Mononuclear cell (primary cell): Measurements from ENCODE around the gene NPAS3. TPM values are rescaled to one million over a fixed set of nuclear protein-coding genes. Genes with fewer than 3 reads are reported as not detected.

Experiments used
- H3K27me3 ChIP-seq: 2 replicates; pipeline ENCODE4 v1.6.0; 2011; ENCODE audit warnings: low read length, control low read depth; ENCODE audit not compliant: insufficient read depth
- H3K4me1 ChIP-seq: 2 replicates; pipeline ENCODE4 v1.5.1; 2011; ENCODE audit warnings: mild to moderate bottlenecking, low read length, control low read depth; ENCODE audit not compliant: insufficient read depth
- H3K4me3 ChIP-seq: 2 replicates; pipeline ENCODE4 v1.5.1; 2011; ENCODE audit warnings: mild to moderate bottlenecking, low read length, moderate library complexity
- H3K9me3 ChIP-seq: 2 replicates; pipeline ENCODE4 v1.5.1; 2011; ENCODE audit warnings: low read depth, mild to moderate bottlenecking, control low read depth, low read length
- total RNA-seq: library from RNA; depleted of rRNA; stranded (reverse); fragments of >200 nt; gene quantifications from one replicate; pipeline ENCODE4 v1.2.3, GENCODE V29; 2012

NPAS3 gene
- total RNA-seq, 1 donor: not detected

- H3K4me1 ChIP-seq: no peaks in the 10 kb centered on the region
- no peaks in the 10 kb centered on the region for H3K27me3 ChIP-seq
- H3K9me3 ChIP-seq: no peaks in the 10 kb centered on the region
- H3K4me3 ChIP-seq: no peak overlapping the region
Measured at GRCh38 chr14:33480071-33480886, 541.6 kb downstream of the NPAS3 start.

- no peaks in the 10 kb centered on the region for H3K9me3 ChIP-seq
- H3K4me3 ChIP-seq: no peak overlapping the region
- no peaks in the 10 kb centered on the region for H3K4me1 ChIP-seq
- no peaks in the 10 kb centered on the region for H3K27me3 ChIP-seq
Measured at GRCh38 chr14:33480887-33481184, 542.2 kb downstream of the NPAS3 start.

- no peaks in the 10 kb centered on the region for H3K4me1 ChIP-seq
- no peaks in the 10 kb centered on the region for H3K27me3 ChIP-seq
- no peaks in the 10 kb centered on the region for H3K9me3 ChIP-seq
- H3K4me3 ChIP-seq: no peak overlapping the region
Measured at GRCh38 chr14:33483110-33483509, 544.4 kb downstream of the NPAS3 start.

GRCh38 chr14:33483541-33483940 lies 544.9 kb downstream of the NPAS3 start:
- no peaks in the 10 kb centered on the region for H3K27me3 ChIP-seq
- no peak overlapping the region for H3K4me3 ChIP-seq
- H3K4me1 ChIP-seq: no peaks in the 10 kb centered on the region
- no peaks in the 10 kb centered on the region for H3K9me3 ChIP-seq

GRCh38 chr14:33484264-33484663 lies 545.6 kb downstream of the NPAS3 start:
- no peaks in the 10 kb centered on the region for H3K4me1 ChIP-seq
- H3K4me3 ChIP-seq: no peak overlapping the region
- H3K27me3 ChIP-seq: no peaks in the 10 kb centered on the region
- no peaks in the 10 kb centered on the region for H3K9me3 ChIP-seq

- H3K4me1 ChIP-seq: no peaks in the 10 kb centered on the region
- H3K27me3 ChIP-seq: no peaks in the 10 kb centered on the region
- H3K4me3 ChIP-seq: no peak overlapping the region
- H3K9me3 ChIP-seq: no peaks in the 10 kb centered on the region
Measured at GRCh38 chr14:33486332-33486890, 547.7 kb downstream of the NPAS3 start.

GRCh38 chr14:33488582-33488981 lies 549.9 kb downstream of the NPAS3 start:
- Histone ChIP-seq H3K4me1 (no peaks in the 10 kb centered on the region), H3K9me3 (no peaks in the 10 kb centered on the region), H3K4me3 (no peak overlapping the region), H3K27me3 (no peaks in the 10 kb centered on the region)

GRCh38 chr14:33490555-33490954 lies 551.9 kb downstream of the NPAS3 start:
- H3K27me3 ChIP-seq: no peaks in the 10 kb centered on the region
- no peak overlapping the region for H3K4me3 ChIP-seq
- no peaks in the 10 kb centered on the region for H3K9me3 ChIP-seq
- no peaks in the 10 kb centered on the region for H3K4me1 ChIP-seq

- Histone ChIP-seq H3K4me1 (no peaks in the 10 kb centered on the region), H3K27me3 (no peaks in the 10 kb centered on the region), H3K9me3 (no peaks in the 10 kb centered on the region), H3K4me3 (no peak overlapping the region)
Measured at GRCh38 chr14:33491112-33491511, 552.4 kb downstream of the NPAS3 start.

- Histone ChIP-seq H3K4me3 (no peak overlapping the region), H3K9me3 (no peaks in the 10 kb centered on the region), H3K4me1 (no peaks in the 10 kb centered on the region), H3K27me3 (no peaks in the 10 kb centered on the region)
Measured at GRCh38 chr14:33492491-33492890, 553.8 kb downstream of the NPAS3 start.

GRCh38 chr14:33493266-33493665 lies 554.6 kb downstream of the NPAS3 start:
- Histone ChIP-seq H3K27me3 (no peaks in the 10 kb centered on the region), H3K4me1 (no peaks in the 10 kb centered on the region), H3K9me3 (no peaks in the 10 kb centered on the region), H3K4me3 (no peak overlapping the region)

- H3K9me3 ChIP-seq: no peaks in the 10 kb centered on the region
- no peaks in the 10 kb centered on the region for H3K27me3 ChIP-seq
- H3K4me3 ChIP-seq: no peak overlapping the region
- no peaks in the 10 kb centered on the region for H3K4me1 ChIP-seq
Measured at GRCh38 chr14:33493990-33494389, 555.3 kb downstream of the NPAS3 start.

GRCh38 chr14:33499687-33500086 lies 561.0 kb downstream of the NPAS3 start:
- H3K4me1 ChIP-seq: no peaks in the 10 kb centered on the region
- H3K27me3 ChIP-seq: no peaks in the 10 kb centered on the region
- H3K4me3 ChIP-seq: no peak overlapping the region
- no peaks in the 10 kb centered on the region for H3K9me3 ChIP-seq

- Histone ChIP-seq H3K9me3 (no peaks in the 10 kb centered on the region), H3K4me3 (no peak overlapping the region), H3K27me3 (no peaks in the 10 kb centered on the region), H3K4me1 (no peaks in the 10 kb centered on the region)
Measured at GRCh38 chr14:33504246-33505099, 565.8 kb downstream of the NPAS3 start.

- Histone ChIP-seq H3K9me3 (no peaks in the 10 kb centered on the region), H3K4me1 (no peaks in the 10 kb centered on the region), H3K27me3 (no peaks in the 10 kb centered on the region), H3K4me3 (no peak overlapping the region)
Measured at GRCh38 chr14:33505266-33505962, 566.7 kb downstream of the NPAS3 start.
